HepG2 (cell line): ENCODE results near the gene AP2S1. TPM values are rescaled to one million over a fixed set of nuclear protein-coding genes. Genes with fewer than 3 reads are reported as not detected.
A peak's percentile ranks its signal among the peaks of the same experiment; 100 is the strongest.

Source experiments
- BRF2 ChIP-seq: sonication (generic); formaldehyde crosslinking; IDR thresholded peaks from 2 replicates; pipeline ENCODE4 v1.8.1; 2022; ENCODE audit warnings: mild to moderate bottlenecking, missing genetic modification reagents
- DZIP1 ChIP-seq: sonication (generic); formaldehyde crosslinking; IDR thresholded peaks from 2 replicates; pipeline ENCODE4 v1.5.0; 2020; ENCODE audit warnings: mild to moderate bottlenecking, missing genetic modification reagents
- ETV6 ChIP-seq: sonication (generic); formaldehyde crosslinking; conservative IDR thresholded peaks from 2 replicates; pipeline ENCODE4 v1.4.0; 2020; ENCODE audit warnings: missing genetic modification reagents
- GATA4 ChIP-seq: sonication (generic); IDR thresholded peaks from 2 replicates; pipeline ENCODE4 v1.6.1; 2016; ENCODE audit warnings: antibody characterized with exemption, low read depth, borderline replicate concordance
- MED1 ChIP-seq: sonication (generic); formaldehyde crosslinking; IDR thresholded peaks from 2 replicates; pipeline ENCODE4 v1.4.0; 2020; ENCODE audit warnings: missing genetic modification reagents
- MLXIP ChIP-seq: sonication (generic); formaldehyde crosslinking; IDR thresholded peaks from 2 replicates; pipeline ENCODE4 v1.9.0; 2021; ENCODE audit warnings: missing genetic modification reagents, borderline replicate concordance
- POLR2AphosphoS5 ChIP-seq: IDR thresholded peaks from 2 replicates; pipeline ENCODE4 v1.6.1; 2012; ENCODE audit warnings: low read depth, low read length
- RFX5 ChIP-seq: IDR thresholded peaks from 2 replicates; pipeline ENCODE4 v1.6.1; 2011; ENCODE audit warnings: low read depth, low read length, improper control_type of control experiment
- RXRB ChIP-seq: IDR thresholded peaks from 2 replicates; pipeline ENCODE4 v1.6.1; 2016; ENCODE audit warnings: borderline replicate concordance, missing genetic modification reagents, missing compliant biosample characterization
- SMAD3 ChIP-seq: sonication (generic); formaldehyde crosslinking; IDR thresholded peaks from 2 replicates; pipeline ENCODE4 v1.4.0; 2020; ENCODE audit warnings: missing genetic modification reagents
- YEATS4 ChIP-seq: sonication (generic); formaldehyde crosslinking; IDR thresholded peaks from 2 replicates; pipeline ENCODE4 v1.4.0; 2020; ENCODE audit warnings: missing genetic modification reagents, borderline replicate concordance
- ZMAT3 ChIP-seq: sonication (generic); formaldehyde crosslinking; conservative IDR thresholded peaks from 2 replicates; pipeline ENCODE4 v1.7.0; 2021; ENCODE audit warnings: missing genetic modification reagents
- ZNF672 ChIP-seq: sonication (generic); formaldehyde crosslinking; IDR thresholded peaks from 2 replicates; pipeline ENCODE4 v1.8.1; 2022; ENCODE audit warnings: missing genetic modification reagents
- ZNF781 ChIP-seq: sonication (generic); formaldehyde crosslinking; IDR thresholded peaks from 2 replicates; pipeline ENCODE4 v1.5.1; 2020; ENCODE audit warnings: borderline replicate concordance, mild to moderate bottlenecking, missing genetic modification reagents; ENCODE audit errors: not compliant biosample characterization
- ZNF788 ChIP-seq: sonication (generic); formaldehyde crosslinking; IDR thresholded peaks from 2 replicates; pipeline ENCODE4 v1.5.0; 2020; ENCODE audit warnings: mild to moderate bottlenecking, missing genetic modification reagents, borderline replicate concordance
- ZSCAN31 ChIP-seq: sonication (generic); formaldehyde crosslinking; IDR thresholded peaks from 2 replicates; pipeline ENCODE4 v1.5.0; 2020; ENCODE audit warnings: low read depth, mild to moderate bottlenecking, missing genetic modification reagents
- ZXDC ChIP-seq: sonication (generic); formaldehyde crosslinking; IDR thresholded peaks from 2 replicates; pipeline ENCODE4 v1.5.0; 2020; ENCODE audit warnings: mild to moderate bottlenecking, missing genetic modification reagents
- polyA plus RNA-seq, 8 experiments: library from polyadenylated mRNA; depleted of rRNA in 3 of 8; stranded (reverse) in 7 of 8; unstranded in 1 of 8; fragments of >200 nt; fragmentation: Illumina TruSeq in 4 of 8; extraction: Trizol in 4 of 8; gene quantifications; 2 replicates each; pipeline versions ENCODE4 v1.2.1 to v1.2.3, GENCODE V29; 2011 to 2016; ENCODE audit warnings: low read depth in 4 of 8, missing spikeins in 1 of 8, mixed read lengths in 1 of 8; ENCODE audit not compliant: insufficient read depth in 1 of 8
- total RNA-seq, 5 experiments: library from RNA; depleted of rRNA; stranded (reverse); fragments of >200 nt; fragmentation: Illumina TruSeq; extraction: Trizol; gene quantifications; 2 replicates each; pipeline ENCODE4 v1.2.3, GENCODE V29; 2016; ENCODE audit warnings: low read depth in 1 of 5

Gene AP2S1
- total and polyA plus RNA-seq, 2 of the 13 experiments (the other 11 are each of a cell fraction or from before 2014, with no cell fraction given) = 45.2 to 86.1 TPM

GRCh38 chr19:46821512-46822409 is 28.9 kb downstream of the AP2S1 start (continued):
- TF ChIP-seq ZXDC (CRISPR knock-in tag) (no peak), MED1 (CRISPR knock-in tag) (0 out of 2 replicates have a peak, but pooled peaks have one; percentile 20), ZNF781 (no peak), YEATS4 (peak; percentile 74), ZNF672 (CRISPR knock-in tag) (no peak), ZMAT3 (0 out of 2 replicates have a peak, but pooled peaks have one; percentile 27), SMAD3 (CRISPR knock-in tag) (no peak), ETV6 (CRISPR knock-in tag) (no peak), BRF2 (no peak), MLXIP (CRISPR knock-in tag) (no peak), ZNF788 (CRISPR knock-in tag) (0 out of 2 replicates have a peak, but pooled peaks have one; percentile 51), DZIP1 (CRISPR knock-in tag) (0 out of 2 replicates have a peak, but pooled peaks have one; percentile 35), ZSCAN31 (CRISPR knock-in tag) (0 out of 2 replicates have a peak, but pooled peaks have one; percentile 20), RXRB (CRISPR knock-in tag) (no peak), RFX5 (no peak), POLR2AphosphoS5 (peak; percentile 71), GATA4 (no peak)
